HG03159 (cell line): ENCODE data around the gene CDH4.

Source experiments
- ATAC-seq: cut with Tn5 transposase; IDR thresholded peaks from one replicate; pipeline ENCODE4 v1.9.1; 2021; ENCODE audit warnings: mild to moderate bottlenecking, moderate library complexity; ENCODE audit not compliant: unreplicated experiment

The CDH4 gene

GRCh38 chr20:61723529-61724257, 471.6 kb downstream of the CDH4 start:
- no peak for ATAC-seq

- ATAC-seq = no peak
Measured at GRCh38 chr20:61724376-61724775, 472.3 kb downstream of the CDH4 start.

- ATAC-seq = no peak
Measured at GRCh38 chr20:61725145-61725544, 473.1 kb downstream of the CDH4 start.

- no peak for ATAC-seq
Measured at GRCh38 chr20:61725966-61726365, 473.9 kb downstream of the CDH4 start.

- ATAC-seq = no peak
Measured at GRCh38 chr20:61726979-61727378, 474.9 kb downstream of the CDH4 start.

GRCh38 chr20:61727761-61728160, 475.7 kb downstream of the CDH4 start:
- ATAC-seq = no peak

- no peak for ATAC-seq
Measured at GRCh38 chr20:61728326-61728725, 476.3 kb downstream of the CDH4 start.

- no peak for ATAC-seq
Measured at GRCh38 chr20:61728786-61729770, 477.0 kb downstream of the CDH4 start.

GRCh38 chr20:61730631-61731362, 478.7 kb downstream of the CDH4 start:
- ATAC-seq = no peak

GRCh38 chr20:61731363-61732181, 479.5 kb downstream of the CDH4 start:
- no peak for ATAC-seq

GRCh38 chr20:61732511-61733210, 480.6 kb downstream of the CDH4 start:
- ATAC-seq = no peak

GRCh38 chr20:61733216-61733615, 481.2 kb downstream of the CDH4 start:
- ATAC-seq = no peak

- no peak for ATAC-seq
Measured at GRCh38 chr20:61733891-61734732, 482.1 kb downstream of the CDH4 start.

GRCh38 chr20:61734733-61735502, 482.9 kb downstream of the CDH4 start:
- no peak for ATAC-seq

- no peak for ATAC-seq
Measured at GRCh38 chr20:61735503-61735785, 483.4 kb downstream of the CDH4 start.

GRCh38 chr20:61736001-61736635, 484.1 kb downstream of the CDH4 start:
- ATAC-seq = no peak

- no peak for ATAC-seq
Measured at GRCh38 chr20:61736751-61737310, 484.8 kb downstream of the CDH4 start.

- ATAC-seq = no peak
Measured at GRCh38 chr20:61737346-61737745, 485.3 kb downstream of the CDH4 start.
